Cardiac muscle cell (in vitro differentiated cells and primary cell): ENCODE data around the gene IP6K3. TPM values are rescaled to one million over a fixed set of nuclear protein-coding genes. Genes with fewer than 3 reads are reported as not detected.

Experiments used
- DNase-seq, 2 donors: peaks; one replicate each; pipeline versions ENCODE4 v3.0.0 to v3.0.0-alpha.2; 2010 to 2017; ENCODE audit warnings: low read depth in 1 of 2, low spot score in 1 of 2
- H3K27ac ChIP-seq: fragments of 200-600 bp; sonication (generic); 2 replicates; pipeline ENCODE4 v1.5.1; 2016
- H3K27me3 ChIP-seq: fragments of 200-600 bp; sonication (generic); 2 replicates; pipeline ENCODE4 v1.6.0; 2016; ENCODE audit warnings: control low read depth
- H3K36me3 ChIP-seq: fragments of 200-600 bp; sonication (generic); 2 replicates; pipeline ENCODE4 v1.5.1; 2016; ENCODE audit warnings: control low read depth
- H3K4me1 ChIP-seq: fragments of 200-600 bp; sonication (generic); 2 replicates; pipeline ENCODE4 v1.8.1; 2017; ENCODE audit warnings: low read depth, mild to moderate bottlenecking, mixed run types
- H3K4me3 ChIP-seq: fragments of 200-600 bp; sonication (generic); 2 replicates; pipeline ENCODE4 v1.5.1; 2016; ENCODE audit warnings: mild to moderate bottlenecking
- H3K9me3 ChIP-seq: fragments of 200-600 bp; sonication (generic); 2 replicates; pipeline ENCODE4 v1.5.1; 2017; ENCODE audit warnings: low read depth, mild to moderate bottlenecking, control low read depth
- CTCF ChIP-seq: IDR thresholded peaks from 2 replicates; pipeline ENCODE4 v1.5.1; 2012; ENCODE audit warnings: low read depth, mild to moderate bottlenecking, low read length
- polyA plus RNA-seq: library from polyadenylated mRNA; unstranded; fragments of >200 nt; fragmentation: Nextera tagmentation; extraction: Ambion mirVana; gene quantifications from 2 replicates; pipeline ENCODE4 v1.2.1, GENCODE V29; 2016
- total RNA-seq: library from RNA; depleted of rRNA; stranded (reverse); fragments of >200 nt; gene quantifications from 2 replicates; pipeline ENCODE4 v1.2.3, GENCODE V29; 2016

Gene IP6K3
- total and polyA plus RNA-seq, 2 experiments from 2014 or later, result 2.9 to 5.0 TPM

- Histone ChIP-seq H3K36me3 (no peaks in the 10 kb centered on the region), H3K27ac (no peak overlapping the region), H3K27me3 (no peaks in the 10 kb centered on the region), H3K4me3 (no peak overlapping the region), H3K9me3 (no peaks in the 10 kb centered on the region), H3K4me1 (peaks cover 9% of the 10 kb centered on the region)
- no peak for TF ChIP-seq CTCF
- DNase-seq, result no peak
These were observed 14.3 kb downstream of the IP6K3 start for GRCh38 chr6:33732385-33732784.

- DNase-seq, result no peak
- H3K4me1 ChIP-seq, result peaks cover 9% of the 10 kb centered on the region
- no peak for TF ChIP-seq CTCF
- H3K27me3 ChIP-seq, result no peaks in the 10 kb centered on the region
- H3K27ac ChIP-seq, result no peak overlapping the region
- no peak overlapping the region for H3K4me3 ChIP-seq
- H3K36me3 ChIP-seq, result no peaks in the 10 kb centered on the region
- H3K9me3 ChIP-seq, result no peaks in the 10 kb centered on the region
These were observed 14.9 kb downstream of the IP6K3 start for GRCh38 chr6:33731751-33732282.

- Histone ChIP-seq H3K4me1 (peaks cover 9% of the 10 kb centered on the region), H3K9me3 (no peaks in the 10 kb centered on the region), H3K27me3 (no peaks in the 10 kb centered on the region), H3K36me3 (no peaks in the 10 kb centered on the region), H3K27ac (no peak overlapping the region), H3K4me3 (no peak overlapping the region)
- DNase-seq, result no peak
- no peak for TF ChIP-seq CTCF
These were observed 15.7 kb downstream of the IP6K3 start for GRCh38 chr6:33731035-33731434.

GRCh38 chr6:33730611-33731010 is 16.1 kb downstream of the IP6K3 start:
- no peak for TF ChIP-seq CTCF
- Histone ChIP-seq H3K27ac (no peak overlapping the region), H3K9me3 (no peaks in the 10 kb centered on the region), H3K4me3 (no peak overlapping the region), H3K36me3 (no peaks in the 10 kb centered on the region), H3K27me3 (no peaks in the 10 kb centered on the region), H3K4me1 (peaks cover 9% of the 10 kb centered on the region)
- no peak for DNase-seq

- DNase-seq, result no peak
- H3K27me3 ChIP-seq, result no peaks in the 10 kb centered on the region
- peaks cover 10% of the 10 kb centered on the region for H3K4me1 ChIP-seq
- TF ChIP-seq CTCF, result no peak
- no peaks in the 10 kb centered on the region for H3K36me3 ChIP-seq
- H3K9me3 ChIP-seq, result no peaks in the 10 kb centered on the region
- no peak overlapping the region for H3K4me3 ChIP-seq
- no peak overlapping the region for H3K27ac ChIP-seq
These were observed 17.6 kb downstream of the IP6K3 start for GRCh38 chr6:33729059-33729458.

- TF ChIP-seq CTCF, result no peak
- Histone ChIP-seq H3K9me3 (no peaks in the 10 kb centered on the region), H3K27me3 (no peaks in the 10 kb centered on the region)
These were observed 18.3 kb downstream of the IP6K3 start for GRCh38 chr6:33728438-33728837.

More at GRCh38 chr6:33728438-33728837, 18.3 kb downstream of the IP6K3 start:
- Histone ChIP-seq H3K36me3 (no peaks in the 10 kb centered on the region), H3K4me1 (peaks cover 16% of the 10 kb centered on the region), H3K4me3 (no peak overlapping the region), H3K27ac (no peak overlapping the region)
- DNase-seq, result no peak
